Stimulated activated CD4-positive, alpha-beta T cell treated with anti-CD3 and anti-CD28 coated beads, TNF-alpha, amount 100 ng/mL, for 24 hours (primary cell): ENCODE data around the gene CPPED1.

ENCODE experiments used
- DNase-seq, 3 experiments: peaks; one replicate each; pipeline ENCODE4 v3.0.0-alpha.2; 2020; ENCODE audit warnings: low read depth in 3 of 3

The CPPED1 gene

DNA sequence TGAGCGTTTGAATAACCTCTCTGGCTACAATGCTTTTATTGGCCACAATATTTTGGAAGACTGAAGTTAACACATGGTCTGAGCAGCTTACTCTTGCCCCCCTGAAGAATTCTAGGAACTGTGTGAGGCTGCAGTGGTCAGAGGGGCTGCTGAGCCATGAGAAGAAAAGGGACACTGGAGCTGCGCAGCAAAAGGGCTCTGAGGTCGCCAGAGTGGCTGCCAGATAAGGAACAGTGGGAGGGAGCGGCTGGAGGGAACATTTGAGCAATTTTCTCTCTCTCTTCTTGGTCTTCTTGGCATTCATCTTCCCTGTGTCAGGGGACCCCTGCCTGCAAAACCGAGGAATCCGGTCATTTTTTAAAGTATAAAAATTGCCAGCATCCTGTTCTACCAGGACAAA, 66.1 kb downstream of the CPPED1 start:
- no peak for DNase-seq

DNA sequence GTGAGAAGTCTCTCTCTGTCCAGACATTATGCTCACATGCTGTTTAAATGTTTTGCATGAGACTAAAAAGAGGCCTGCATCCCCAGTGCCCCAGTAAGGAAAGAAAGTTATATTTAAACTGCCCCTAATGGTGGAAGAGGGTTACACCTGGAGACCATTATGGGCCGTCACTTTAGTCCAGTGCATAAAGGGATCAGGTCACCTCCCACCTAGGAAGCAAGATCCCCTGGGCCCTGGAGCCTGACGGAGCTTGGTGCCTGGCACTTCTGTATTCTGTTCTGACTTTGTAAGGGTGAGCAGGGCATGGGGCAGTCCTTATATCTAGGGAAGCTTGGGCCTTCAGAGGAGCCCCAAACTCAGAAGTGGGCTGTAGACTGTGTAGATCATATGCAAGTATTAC, 67.9 kb downstream of the CPPED1 start:
- no peak for DNase-seq

DNA sequence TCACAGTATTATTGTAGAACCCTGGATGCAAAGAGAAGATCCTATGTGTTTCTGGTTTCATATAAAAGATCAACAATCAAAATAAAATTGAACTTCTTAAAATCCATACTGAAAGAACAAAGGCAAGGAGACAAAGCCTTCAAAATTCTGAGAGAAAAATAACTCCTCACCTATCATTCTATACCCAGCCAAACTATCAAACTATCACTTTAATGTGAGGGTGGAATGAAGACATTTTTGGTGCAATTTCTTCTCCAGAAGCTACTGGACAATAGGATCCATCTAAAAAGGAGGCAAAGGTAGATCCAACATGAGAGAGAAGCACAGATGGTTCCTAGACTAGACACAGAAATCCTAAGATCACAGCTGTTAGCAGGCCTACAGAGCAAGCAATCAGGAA, 71.1 kb downstream of the CPPED1 start:
- DNase-seq = no peak

DNA sequence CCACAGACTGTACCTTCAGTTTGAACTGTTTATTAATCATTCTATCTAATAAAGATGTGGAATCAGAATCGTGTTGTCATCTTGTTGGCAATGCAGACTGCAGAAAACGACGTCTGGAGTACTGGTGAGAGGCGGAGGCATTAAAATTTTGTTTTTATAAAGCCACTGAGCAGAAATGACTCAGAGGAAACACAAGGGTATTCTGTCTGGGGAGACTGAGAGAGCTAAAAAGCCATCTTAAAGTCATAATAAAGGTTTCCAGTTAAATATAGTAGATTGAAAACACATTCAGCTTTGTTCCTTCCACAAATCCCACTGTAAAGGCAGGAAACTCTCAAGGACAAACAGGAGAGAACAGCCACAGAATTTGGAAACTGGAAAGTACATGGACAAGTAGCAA, 74.2 kb downstream of the CPPED1 start:
- no peak for DNase-seq

DNA sequence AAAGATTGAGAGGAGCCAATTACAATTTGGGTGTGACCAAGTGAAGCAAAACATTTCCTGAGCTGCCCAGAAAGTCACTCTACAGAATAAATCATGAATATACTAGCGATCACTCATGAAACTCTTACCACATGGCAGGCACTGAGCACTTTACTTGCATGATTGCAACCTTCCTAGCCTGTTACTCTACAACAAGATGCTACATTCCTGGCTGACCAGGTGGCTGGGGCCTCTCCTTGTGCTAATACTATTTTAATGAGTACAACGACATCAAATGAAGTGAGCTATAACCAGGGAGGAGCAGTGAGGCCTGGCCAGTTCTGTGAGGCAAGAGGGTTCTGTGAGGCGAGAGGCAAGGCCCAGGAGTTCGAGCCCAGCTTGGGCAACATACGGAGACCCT, 75.2 kb downstream of the CPPED1 start:
- no peak for DNase-seq

DNA sequence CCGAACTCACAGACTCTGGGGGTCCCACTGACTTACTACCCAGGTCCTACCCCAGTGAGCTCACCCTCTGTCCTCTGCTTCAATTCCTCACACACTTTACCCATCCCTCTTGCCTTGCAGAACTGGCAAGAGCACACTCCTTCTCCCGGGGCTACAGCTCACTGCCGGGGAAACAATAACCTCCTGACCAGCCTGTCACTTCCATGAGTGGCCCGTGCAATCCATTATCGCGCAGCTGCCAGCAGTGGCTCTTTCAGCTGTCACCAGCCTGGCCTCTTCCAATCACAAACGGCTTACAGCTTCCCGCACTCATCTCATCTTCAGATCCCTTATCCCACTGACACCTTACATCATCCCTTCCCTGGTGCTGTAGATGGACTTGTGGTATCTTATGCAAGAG, 79.5 kb downstream of the CPPED1 start:
- DNase-seq = no peak

DNA sequence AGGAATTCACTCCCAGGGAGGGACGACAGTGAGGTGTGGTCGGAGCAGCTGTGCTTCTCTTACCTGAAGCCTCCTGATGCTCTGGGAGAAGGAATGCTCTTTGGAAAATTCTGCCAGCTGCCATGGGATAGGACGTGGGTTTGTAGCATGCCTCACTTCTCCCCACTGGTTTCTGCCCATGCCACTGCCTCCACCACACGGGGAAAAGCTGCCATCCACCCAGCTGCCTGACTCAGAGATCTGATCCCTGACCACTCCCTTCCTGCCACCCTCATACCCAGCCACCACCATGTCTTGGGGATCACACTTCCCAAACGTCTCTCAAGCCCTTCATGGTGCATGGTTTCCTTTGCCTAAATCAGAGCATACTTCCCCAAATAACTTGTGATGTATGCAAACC, 80.0 kb downstream of the CPPED1 start:
- no peak for DNase-seq

DNA sequence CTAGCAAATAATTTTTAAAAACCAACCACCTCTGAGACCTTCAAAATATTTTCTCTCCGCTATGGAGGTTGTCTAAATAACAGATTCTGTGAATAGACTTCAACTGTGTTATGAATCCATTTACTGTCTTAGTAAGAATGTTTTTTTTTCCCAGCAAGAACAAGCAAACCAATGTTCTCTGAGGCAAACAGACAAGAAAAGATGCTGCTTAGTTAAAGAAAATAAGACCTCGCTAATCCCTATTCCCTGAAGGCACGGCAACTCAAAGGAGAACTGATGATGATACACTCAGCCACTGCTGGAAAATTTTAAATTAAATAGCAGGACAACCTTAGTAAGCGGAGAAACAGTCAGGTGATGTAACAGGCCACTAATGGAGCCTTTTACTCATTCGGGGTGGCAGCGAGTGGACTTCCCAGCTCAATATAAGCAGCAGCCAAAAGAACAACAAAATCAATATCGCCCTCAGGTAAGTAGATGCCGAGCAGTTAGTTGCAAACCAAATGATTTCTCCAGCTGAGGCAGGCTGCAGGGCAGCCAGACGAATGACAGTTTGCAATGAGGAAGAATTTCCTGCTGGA, 81.8 kb downstream of the CPPED1 start:
- no peak for DNase-seq

DNA sequence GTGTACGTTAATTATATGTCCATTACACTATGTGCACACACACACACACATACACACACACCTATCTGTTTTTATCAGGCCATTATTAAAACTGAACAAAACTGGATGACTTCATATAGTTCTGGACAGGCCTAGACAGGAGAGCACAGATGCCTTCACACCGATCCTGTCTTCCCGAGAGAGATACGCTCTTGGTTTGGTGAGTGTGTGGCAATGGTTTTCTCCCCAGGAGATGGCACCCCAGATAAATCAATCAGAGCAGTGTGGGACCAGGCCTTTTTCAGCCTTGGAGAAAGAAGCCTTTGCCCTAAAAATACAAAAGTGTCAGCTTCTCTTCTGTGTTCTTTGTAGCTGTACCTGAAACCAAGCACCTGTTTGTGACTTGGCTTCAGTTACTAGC, 83.7 kb downstream of the CPPED1 start:
- no peak for DNase-seq

DNA sequence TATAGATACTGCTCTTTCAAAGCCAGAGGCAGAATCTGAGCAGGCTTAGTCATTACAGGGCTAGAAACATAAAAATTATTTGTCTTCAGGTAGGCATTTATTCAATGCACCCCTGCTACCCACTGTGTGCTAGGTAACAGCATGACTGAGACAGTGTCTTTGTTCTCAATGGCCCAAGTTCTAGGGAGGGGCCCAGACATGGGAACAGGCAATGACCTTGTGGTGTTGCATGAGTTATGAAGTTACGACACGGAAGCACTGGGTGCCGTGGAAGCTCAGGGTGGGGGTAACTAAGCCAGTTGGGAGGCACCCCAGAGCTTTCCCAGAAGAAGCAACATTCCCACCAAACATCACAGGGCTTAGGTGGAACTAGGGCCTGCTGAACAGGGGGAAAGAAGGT, 87.0 kb downstream of the CPPED1 start:
- DNase-seq = no peak

DNA sequence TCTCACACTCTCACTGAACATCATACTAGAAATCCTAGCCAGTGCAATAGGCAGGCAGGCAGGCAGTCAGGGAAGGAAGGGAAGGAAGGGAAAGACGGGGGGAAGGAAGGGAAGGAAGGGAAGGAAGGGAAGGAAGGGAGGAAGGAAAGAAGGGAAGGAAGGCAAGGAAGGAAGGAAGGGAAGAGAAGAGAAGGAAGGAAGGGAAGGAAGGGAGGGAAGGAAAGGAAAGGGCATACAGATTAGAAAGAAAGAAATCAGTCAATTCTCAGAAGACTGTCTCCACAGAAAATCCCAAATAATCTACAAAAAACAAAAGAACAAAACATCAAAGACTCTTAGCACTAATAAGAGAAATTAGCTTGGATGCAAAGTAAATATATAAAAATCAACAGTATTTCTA, 93.9 kb downstream of the CPPED1 start:
- no peak for DNase-seq

DNA sequence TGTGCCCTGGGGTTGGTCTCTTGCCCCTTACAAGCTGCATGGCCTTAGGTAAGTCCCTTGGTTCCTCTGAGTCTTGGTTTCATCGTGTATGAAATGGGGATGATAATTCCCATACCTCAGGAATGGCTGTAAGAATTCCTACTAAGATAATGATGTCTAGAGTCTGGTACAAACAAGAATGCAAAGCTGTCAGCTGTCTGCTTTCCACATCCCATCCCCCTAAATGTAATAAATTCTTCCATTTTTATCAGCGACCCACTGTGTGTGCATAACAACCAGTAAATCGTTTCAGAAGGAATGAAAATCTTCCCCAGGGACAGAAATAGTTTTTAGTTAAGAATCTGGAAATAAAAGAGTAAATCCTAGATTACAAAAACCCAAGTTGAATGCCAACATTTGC, 95.4 kb downstream of the CPPED1 start:
- no peak for DNase-seq

DNA sequence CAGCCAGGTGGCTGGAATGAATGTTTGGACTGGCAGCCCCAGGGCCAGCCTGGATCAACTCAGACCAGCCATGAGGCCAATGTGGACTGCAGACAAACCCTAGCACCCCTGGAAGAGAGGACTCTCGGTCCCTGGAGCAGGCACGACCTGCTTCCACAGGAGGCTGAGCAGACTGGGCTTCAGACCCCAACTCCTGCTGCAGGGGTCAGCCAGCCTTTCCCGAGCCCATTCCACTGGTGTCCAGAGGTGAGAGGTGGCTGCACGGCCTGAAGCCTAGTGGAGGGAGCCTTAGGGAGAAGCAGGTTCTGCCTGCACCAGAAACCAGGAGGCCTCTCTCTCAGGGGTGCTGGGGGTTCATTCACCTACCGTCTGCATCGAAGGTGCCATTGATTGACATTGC, 97.1 kb downstream of the CPPED1 start:
- DNase-seq = no peak

DNA sequence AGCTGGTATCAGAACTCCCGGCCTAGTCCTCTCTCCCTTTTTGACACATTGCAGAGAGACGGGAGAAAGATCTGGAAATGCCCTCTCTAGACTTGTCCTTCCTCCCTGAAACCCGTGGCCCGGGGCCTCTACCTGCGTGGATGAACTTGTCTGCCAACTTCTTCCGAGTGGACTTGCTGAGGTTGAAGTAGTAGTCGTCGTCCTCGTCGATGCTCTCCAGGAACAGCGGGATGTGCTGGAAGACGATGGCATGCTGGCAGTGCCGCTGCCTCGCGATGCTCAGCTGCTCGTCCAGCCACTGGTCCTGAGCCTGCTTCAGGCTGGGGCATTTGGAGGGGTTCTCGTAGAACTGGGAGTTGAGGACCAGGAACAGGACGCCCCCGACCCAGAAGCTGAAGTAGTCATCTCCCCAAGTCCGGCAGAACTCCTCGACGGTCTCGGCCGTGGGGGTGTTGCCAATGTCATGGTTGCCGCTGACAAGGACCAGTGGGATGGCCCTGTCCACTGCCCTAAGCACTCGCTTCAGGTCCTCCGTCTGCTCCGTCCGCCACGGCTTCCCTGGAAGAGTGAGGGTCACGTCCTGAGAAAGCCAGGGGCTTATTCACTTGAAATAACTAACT, 99.1 kb downstream of the CPPED1 start:
- DNase-seq = no peak

DNA sequence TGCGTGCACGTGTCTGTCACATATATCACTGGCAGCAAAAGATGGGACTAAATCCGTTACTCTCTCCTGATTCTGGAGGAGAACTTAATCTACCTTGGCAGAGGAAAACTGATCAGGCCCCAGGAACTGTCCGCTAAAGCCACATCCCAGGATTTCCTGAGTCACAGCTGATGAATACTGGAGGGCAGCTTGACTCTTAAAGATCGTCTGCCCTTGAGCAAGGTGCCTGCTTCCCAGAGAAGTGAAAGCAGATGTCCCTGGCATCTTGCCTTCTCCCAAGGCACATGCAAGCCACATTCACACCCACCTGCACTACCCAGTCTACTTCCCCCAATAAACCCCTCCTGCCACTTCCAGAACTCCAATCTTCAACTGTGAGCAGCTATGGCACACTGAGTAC, 99.8 kb downstream of the CPPED1 start:
- no peak for DNase-seq

DNA sequence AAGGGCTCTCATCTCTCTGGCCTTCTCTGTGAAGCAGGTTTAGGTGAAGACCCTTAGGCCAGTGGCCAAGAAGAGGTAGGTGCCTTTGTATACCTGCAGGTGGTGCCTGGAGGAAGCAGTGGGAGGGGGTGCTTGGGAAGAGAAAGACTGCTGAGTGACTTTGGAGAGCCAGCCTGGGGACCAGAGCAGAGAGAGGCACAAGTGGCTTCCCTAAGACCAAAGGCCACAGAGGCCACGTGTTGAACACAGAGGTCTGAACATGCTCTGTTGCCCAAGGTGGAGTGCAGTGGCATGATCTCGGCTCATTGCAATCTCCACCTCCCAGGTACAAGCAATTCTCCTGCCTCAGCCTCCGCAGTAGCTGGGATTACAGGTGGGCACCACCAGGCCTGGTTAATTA, 103.5 kb downstream of the CPPED1 start:
- DNase-seq = no peak

DNA sequence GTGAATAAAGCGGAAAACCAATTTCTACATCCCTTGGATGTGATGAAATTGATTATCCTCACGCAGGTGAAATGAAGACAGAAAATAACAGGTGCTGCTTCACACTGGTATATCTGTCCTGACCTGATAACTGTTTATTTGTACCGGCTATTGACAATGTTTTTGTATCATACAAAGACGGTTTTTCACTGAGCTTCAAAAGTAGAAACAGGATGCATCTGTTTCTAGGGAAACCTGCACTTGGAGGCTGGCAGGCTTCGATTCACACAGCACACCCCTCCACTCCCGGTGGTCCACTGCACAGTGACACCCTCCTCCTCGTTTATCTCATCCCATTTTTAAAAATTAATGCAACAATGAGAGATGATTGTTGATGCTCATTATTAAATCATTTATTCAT, 104.5 kb downstream of the CPPED1 start:
- DNase-seq = no peak

DNA sequence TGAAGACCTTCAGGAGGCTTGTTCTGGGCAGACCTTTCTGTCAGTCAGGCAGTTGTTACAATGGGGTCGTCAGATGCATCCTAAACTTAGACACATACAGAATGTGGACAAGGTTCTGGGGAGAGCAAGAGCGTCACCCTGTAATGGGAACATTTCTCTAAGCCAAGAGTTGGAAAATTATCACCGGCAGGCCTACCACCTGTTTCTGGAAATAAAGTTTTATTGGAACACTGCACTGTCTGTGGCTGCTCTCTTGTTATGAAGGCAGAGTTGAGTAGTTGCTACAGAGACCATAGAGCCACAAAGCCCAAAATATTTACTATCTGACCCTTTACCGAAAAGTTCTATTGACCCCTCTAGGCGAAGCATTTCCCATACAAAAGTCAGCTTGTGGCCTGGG, 106.2 kb downstream of the CPPED1 start:
- no peak for DNase-seq

DNA sequence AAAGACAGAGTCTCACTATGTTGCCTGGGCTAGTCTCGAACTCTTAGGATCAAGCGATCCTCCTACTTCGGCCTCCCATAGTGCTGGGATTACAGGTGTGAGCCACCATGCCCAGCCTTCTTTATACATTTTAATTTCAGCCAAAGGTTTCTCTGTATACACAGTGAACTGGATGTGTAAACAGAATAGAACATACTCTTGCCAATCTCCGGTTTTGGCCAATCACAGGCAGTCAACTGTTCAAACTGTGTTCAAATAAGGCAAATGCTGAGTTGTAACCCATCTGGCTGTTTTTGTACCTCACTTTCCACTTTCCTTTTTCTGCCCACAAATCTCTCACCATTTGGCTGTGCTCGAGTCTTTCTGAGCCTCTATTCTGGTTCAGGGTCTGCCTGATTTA, 108.2 kb downstream of the CPPED1 start:
- DNase-seq = no peak

DNA sequence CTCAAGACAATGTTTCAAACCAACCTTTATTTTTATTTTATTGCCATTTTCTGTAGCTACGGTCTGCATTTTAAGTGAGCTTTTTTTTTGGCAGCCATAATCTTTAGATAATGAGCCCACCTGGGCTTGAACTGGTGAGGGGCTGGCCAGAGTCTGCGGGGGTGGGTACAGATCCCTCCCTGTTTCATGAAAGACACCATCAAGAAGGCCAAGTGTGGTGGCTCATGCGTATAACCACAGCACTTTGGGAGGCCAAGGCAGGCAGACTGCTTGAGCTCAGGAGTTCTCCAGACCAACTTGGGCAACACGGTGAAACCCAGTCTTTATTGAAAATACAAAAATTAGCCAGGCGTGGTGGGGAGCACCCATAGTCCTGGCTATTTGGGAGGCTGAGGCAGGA, 113.7 kb downstream of the CPPED1 start:
- no peak for DNase-seq

DNA sequence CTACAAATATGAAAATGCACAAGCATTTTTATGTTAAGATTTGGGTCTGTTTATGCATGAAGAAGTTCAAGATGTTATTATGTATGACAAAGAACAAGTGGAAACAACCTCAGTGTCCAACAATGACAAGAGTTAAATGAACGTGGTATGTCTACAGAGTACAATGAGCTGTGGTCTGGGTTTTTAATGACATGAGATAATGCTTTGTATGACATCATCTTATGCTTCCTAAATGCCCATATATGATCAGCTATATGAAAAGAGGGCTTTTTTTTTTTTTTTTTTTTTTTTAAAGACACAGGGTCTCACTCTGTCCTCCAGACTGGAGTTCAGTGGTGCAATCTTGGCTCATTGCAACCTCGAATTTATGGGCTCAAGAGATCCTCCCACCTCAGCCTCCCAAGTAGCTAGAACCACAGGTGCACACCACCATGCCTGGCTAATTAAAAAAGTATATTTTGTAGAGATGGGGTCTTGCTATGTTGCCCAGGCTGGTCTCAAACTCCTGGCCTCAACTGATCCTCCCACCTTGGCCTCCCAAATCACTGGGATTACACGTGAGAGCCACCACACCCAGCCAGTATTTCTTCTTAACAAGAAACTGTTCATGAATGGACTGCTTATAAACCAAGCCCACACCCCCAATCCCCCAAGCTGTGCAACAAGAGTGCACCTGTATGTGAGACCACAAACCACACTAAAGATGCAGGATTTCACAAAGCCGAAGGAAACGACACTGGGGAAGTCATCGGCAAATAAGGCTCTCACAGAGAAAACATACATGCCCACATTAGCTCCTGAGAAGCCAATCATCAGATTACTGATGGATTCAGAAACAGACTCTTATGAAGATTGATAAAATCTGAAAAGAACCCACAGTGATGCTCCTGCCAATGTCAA, 114.5 kb downstream of the CPPED1 start:
- DNase-seq = no peak

DNA sequence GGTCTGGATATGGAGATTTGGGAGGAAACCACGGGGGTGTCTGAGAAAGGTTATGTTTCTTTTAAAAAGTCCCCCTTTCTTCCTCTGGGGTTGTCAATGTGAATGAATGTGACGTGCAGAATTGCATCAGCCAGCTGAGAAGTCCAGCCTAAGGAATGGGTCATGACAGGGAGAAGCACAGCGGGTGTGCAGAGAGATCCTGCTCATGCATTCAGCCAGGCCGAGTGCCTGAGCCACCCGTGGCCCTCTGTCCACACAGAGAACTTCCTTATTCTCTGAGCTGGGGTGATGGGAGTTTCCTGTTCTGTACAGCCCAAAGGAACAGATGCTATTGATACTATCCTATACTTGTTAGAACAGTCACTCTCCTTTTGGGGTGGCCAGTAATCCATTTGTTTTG, 117.9 kb downstream of the CPPED1 start:
- no peak for DNase-seq

DNA sequence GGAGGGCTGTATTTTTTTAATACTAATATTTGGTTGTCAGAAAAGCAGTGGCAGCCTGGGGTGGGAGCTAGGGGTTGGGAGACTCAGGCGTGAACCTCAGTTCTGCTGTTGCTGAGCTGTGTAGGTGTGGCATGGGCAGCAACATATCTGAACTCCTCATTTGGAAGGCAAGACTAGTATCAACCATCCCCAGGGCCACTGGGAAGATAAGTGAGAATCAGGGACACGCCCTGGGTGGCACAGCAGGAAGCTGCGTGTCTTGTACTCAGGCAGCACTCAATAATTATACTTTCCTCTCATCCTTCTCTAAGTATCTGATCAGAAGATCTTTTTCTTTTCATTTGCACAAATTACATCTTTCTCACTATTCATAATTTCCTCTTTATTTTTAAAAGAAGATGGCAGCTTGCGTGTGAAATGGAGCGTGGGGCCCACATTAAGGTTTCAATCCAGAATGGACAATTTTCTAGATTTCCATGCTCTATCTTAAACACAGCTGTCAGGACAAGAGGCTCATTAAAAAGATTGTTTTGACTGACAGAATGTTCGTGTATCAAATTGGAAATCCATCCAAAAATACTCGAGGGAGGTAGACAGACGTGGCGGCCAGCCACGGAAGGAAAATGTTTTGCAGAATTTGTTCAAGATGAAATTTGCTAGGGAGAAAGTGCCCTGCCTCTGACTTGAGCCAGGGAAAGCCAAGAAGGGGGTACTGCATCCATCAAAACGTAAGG, 121.1 kb downstream of the CPPED1 start:
- DNase-seq = no peak
